Activated CD4-positive, CD25-positive, alpha-beta regulatory T cell (primary cell): ENCODE measurements around the gene BCL11B.

Source experiments
- DNase-seq, 4 experiments: peaks; one replicate each; lab custom pipeline; 2025; lab: John Stamatoyannopoulos, UW

BCL11B gene

DNA sequence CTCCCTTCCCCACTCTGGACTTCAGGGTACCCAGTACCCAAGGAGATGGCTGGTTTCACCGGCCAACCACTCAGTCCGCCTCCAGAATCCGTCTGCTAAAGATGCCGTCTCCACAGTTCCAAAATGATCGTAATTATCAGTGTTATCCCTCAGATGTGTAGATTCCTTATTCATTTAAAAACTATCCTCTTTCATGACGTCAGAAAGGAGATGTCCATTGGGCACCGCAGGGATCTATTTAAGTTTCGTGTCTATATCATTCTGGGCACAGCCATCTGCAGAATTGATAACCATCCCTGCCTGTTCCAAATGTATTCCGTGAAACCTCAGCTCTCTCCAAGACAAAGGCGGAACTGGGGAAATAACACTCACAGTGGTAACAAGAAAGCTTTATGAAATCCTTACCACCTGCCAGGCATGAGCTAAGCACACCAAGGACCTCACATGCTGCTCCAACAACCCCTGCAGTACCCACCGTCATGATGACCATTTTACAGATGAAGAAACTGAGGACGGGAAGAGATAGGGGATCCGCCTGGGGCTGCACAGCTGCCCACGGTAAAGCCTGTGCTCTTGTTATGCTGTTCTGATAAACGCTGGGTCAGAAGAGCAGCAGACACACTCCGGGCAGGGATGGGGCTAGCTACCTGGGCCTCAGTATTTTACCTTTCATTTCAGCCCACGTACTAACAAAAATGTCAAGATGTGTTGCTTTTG is 90.0 kb downstream of the BCL11B start:
- no peak for DNase-seq

DNA sequence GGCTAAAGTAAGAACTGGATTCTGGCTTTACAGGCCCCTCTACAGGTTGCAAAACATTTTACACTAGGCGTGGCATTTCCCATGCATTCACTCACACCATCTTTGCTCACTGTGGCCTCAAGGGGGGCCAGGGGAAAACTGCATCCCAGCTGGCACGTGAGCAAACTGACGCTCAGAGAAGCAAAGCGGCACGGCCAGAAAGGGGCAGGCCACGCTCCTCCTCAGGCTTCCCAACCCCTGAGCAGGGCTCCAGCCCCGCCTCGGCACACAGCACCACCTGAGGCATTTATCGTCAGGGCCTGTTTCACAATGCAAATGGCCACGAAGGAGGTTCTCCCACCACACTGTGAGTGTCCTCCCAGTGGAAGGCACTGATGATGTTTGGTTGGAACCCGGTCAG is 90.8 kb downstream of the BCL11B start:
- no peak for DNase-seq

GRCh38 chr14:99179946-99180345 is 92.1 kb downstream of the BCL11B start:
- DNase-seq, result no peak

DNA sequence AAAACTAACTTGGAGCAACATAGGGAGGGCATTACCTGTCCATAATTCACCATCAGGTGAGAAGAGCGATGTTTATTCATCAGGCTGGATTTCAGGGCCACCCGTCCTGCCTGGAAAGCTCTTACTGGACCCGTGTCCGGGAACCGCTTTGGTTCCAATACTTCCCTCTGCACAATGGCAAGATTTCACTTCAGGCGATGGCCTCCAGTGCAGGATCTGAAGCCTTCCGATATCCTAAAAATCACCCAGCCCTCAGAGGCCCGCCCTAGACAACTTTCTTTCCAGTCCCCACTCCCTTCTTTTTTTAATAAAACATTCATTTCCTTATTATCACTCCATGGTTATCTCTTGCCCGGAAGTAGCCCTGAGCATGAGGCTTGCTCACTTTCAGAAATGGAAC is 92.5 kb downstream of the BCL11B start:
- no peak for DNase-seq

DNA sequence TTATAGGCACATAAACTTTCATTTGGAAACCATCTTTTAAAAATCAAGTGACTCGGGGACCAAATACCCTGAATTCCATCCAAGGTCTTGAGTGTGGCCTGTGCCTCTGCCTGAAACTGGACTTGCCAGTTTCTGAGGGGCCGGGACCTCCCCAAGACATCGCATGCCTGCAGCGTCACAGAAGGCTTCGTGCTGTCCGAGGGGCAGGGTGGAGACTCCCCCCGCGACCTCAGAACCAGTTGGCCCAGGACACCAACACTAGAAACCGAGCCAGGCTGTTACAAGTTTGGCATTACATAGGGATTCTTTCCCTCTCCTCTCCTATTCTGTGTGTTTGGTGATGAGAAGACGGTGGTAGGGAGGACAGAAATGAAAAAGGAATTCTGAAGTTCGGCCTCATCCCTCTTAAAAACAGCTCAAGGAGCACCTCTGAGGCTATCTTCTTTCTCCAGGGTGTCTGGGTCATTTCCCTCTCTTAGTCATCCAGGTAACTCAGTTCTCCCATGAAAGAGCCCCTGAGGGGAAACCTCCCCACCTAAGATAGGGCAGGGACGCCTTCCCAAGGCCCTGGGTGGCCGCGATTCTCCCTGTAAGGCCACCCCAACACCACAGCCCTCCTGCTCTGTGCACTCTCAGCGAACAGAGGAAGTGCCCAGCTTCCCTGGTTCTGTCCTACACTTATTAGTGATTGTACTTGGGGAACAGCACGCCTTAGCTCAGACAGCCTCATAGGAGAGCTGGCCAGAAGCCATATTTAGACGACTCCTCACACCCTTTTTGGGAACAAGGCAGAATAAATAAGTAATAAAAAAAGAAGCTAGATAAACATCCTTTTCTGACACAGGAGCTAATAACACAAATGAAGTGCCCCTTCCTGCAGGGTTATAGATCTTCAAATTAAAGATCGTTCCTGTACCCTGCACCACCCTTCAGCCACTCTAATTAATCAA is 93.8 kb downstream of the BCL11B start:
- no peak for DNase-seq

DNA sequence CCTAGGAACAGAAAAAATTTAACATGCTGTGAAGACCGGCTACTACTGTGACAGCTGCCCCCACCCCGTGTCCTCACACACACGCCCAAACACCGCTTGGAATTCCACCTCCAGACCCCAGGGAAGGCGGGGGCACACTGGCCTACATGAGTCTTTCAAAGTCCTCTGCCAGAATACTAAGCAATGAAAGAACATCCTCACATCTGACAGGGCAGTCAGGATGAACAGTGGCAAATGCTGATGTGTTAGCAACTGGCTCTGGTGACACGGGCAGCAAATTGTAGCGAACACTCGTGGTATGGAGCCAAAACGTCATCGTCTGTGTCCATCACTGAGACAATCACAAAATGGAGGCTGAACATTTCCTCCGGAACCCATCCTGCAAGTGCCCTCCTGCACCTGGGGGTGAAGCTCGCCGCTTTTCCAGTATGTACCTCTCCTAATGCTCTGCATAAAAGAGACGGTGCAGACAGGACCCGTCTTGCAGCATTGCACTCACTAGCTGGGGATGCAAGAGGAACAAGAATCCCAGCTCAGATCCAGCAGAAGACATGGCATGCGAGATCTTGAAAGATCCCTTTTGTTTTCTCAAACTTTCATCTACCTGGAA is 94.8 kb downstream of the BCL11B start:
- no peak for DNase-seq

- DNase-seq, result no peak
These were observed 95.6 kb downstream of the BCL11B start for GRCh38 chr14:99176156-99176945.

- DNase-seq, result no peak
These were observed 96.5 kb downstream of the BCL11B start for GRCh38 chr14:99175331-99176155.

- no peak for DNase-seq
These were observed 97.2 kb downstream of the BCL11B start for GRCh38 chr14:99174770-99175319.

DNA sequence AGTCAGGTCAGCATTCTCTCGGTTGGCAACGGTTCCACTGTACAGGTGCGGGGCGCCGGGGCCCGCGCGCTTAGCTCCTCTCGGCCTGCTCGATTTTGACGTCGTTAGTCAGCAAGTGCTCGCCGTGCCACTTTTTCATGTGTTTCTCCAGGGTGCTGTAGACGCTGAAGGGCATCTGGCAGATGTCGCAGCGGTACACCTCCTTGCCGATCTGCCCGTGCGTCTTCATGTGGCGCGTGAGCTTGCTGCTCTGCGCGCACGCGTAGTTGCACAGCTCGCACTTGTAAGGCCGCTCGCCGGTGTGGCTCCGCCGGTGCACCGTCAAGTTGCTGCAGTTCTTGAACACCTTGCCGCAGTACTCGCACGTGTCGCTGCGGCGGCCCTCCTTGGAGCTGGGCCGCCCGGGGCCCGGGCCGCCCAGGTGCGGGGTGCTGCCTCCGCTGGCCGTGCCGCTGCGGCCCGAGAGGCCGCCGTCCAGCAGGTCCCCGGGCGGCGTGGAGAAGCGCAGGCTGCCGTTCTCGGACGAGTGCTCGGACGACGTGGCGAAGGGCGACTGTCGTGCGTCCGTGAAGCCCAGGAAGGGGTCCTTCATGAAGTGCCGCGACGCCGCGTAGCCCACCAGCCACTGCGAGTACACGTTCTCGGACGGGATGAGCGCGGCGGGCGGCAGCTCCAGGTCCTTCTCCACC is 97.8 kb downstream of the BCL11B start:
- no peak for DNase-seq

GRCh38 chr14:99173506-99173905 is 98.5 kb downstream of the BCL11B start:
- DNase-seq, result no peak

GRCh38 chr14:99173086-99173485 is 98.9 kb downstream of the BCL11B start:
- DNase-seq, result no peak

DNA sequence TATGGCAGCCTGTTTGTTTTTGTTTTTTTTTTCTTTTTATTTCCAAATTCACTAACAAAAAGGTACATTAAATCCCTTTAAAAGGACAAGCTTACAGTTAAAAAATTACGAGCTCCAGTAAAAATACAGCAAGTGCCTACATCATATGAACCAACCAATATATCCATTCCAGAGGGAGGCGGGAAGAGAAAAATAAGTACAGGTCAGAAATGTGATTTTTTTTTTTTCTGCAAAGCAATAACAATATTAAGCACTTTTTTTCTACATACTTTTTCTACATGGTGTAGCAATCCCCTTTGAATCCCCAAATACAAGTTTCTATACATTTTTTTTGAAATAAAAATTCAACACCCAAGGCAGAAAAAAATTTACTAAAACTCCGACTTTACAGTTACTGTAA is 100.6 kb downstream of the BCL11B start:
- no peak for DNase-seq

DNA sequence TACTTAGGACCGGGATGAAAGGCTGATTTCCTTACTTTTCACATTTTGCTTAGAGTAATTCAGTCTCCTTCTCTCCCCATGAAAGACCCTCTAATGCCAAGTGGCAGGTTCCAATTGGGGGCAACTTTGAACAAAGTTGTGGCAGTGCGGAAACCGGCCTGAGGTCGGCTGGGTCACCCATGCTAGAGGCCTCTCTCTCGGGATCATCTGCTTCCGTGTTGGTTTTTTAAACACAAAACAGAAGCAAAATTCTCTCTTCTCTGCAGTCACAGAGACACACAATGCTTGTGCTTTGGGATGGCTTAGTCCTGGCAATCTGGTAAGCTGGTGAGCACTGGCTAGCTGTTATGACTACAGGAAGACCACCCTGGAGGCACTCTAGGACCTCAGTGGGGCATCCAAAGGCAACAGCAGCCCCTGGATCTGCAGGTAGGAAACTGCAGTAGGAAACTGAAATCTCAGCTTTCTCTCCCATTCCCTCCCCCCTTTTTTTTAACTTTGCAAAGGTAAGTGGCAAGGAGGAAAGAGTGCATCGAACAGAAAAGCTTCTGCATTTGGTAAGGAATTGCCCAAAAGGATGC is 102.1 kb downstream of the BCL11B start:
- DNase-seq, result no peak

- no peak for DNase-seq
These were observed 103.7 kb downstream of the BCL11B start for GRCh38 chr14:99168330-99168729.

DNA sequence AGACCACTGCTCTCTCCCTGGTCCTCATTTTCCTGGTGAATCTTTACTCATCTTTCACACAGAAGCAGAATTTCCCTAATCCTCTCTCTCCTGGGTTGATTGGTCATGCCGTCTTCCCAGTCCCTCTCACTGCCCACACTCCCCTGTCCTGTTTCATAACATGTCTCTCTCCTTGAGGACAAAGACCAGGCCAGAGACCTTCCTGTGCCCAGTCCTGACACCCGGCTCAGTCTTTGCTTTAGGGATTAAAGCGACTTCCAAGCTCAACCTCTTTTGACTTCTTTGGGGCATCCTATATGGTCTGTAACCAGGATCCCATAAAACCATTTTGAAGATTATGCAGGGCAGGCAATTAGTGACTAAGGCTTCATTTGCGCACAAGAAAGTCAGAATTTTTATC is 105.5 kb downstream of the BCL11B start:
- DNase-seq, result no peak

GRCh38 chr14:99164712-99165111 is 107.3 kb downstream of the BCL11B start:
- DNase-seq, result no peak

DNA sequence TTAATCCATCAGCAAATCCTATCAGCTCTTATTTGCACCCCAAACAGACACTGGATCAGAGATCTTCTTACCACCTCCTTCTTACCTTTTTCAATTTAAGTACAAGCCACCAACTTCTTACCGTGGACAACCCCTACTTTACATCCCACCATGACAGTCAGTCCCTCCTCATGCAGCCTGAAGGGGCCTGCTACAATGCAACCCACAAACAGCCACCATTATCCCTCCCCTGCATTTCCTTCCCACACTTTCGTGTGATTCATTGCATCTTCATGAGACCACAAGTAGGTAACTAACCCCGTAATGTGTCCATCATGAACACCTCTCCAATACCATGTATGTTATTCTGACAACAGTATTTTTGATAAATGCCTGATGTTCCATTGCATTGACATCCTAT is 108.6 kb downstream of the BCL11B start:
- DNase-seq, result no peak
